ENCODE measurements around the gene CLIC6.

GRCh38 chr21:34695434-34695833 lies 26.6 kb downstream of the CLIC6 start:
- no peak for TF ChIP-seq CEBPB (IDR thresholded peaks at IDR 0.05)
- no peak for TF ChIP-seq REST (IDR thresholded peaks at IDR 0.05; ENCODE audit: low read depth)
- no peak for TF ChIP-seq TCF12 (IDR thresholded peaks at IDR 0.05; ENCODE audit: low read depth)
- no peak for TF ChIP-seq RAD21 (IDR thresholded peaks at IDR 0.05; ENCODE audit: low read depth)
- TF ChIP-seq ZBTB7A (IDR thresholded peaks at IDR 0.05; ENCODE audit: low read depth), result no peak
- no peak for TF ChIP-seq EGR1 (IDR thresholded peaks at IDR 0.05)
